ENCODE results near the gene LAMC1.
"Not testable (repeated sequence)": the region's sequence is repeated elsewhere in the genome, so short reads cannot be mapped to it uniquely, and the experiment has no call there.

LAMC1 gene

DNA sequence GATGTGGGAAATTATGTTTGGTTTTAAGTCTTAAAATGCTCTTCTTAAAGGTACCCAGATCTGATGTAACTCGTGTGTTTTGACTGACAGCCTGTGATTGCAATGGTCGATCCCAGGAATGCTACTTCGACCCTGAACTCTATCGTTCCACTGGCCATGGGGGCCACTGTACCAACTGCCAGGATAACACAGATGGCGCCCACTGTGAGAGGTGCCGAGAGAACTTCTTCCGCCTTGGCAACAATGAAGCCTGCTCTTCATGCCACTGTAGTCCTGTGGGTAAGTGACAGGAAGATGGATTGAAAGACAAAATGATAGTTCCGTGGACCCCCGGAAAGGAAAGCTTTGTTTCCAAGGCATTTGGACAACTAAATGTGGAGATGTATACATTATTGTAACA is 91.2 kb downstream of the LAMC1 start:
- no peak for DNase-seq

DNA sequence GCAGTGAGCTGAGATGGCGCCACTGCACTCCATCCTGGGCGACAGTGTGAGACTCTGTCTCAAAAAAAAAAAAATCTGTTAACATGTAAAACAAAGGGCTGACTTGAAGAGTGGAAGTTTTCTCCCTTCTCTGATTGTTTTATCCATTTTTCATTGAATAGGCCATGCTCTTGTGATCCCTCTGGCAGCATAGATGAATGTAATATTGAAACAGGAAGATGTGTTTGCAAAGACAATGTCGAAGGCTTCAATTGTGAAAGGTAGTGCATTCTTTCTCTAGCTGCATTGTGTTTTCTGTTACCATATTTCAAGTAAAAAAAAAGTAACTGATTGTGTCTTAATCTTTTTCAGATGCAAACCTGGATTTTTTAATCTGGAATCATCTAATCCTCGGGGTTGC is 93.2 kb downstream of the LAMC1 start:
- DNase-seq, result no peak

GRCh38 chr1:183121609-183122008 is 98.4 kb downstream of the LAMC1 start:
- DNase-seq, result no peak

DNA sequence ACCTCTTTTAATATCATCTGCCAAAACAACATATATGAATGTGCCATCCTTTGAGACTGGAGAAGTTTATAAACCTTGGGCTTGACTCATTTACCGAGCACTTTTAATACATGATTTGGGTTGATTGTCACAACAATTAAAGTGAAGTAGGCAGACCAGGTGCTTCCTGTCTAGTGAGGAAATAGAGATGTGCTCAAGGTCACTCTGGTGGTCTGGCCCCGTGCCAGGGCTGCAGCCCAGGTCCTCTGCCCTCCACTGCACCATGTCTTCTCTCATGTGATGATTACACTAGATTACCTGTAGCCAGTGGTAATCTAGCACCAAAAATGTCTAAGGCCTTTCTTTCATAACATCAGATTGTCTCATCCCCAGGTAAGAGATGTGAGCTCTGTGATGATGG is 101.0 kb downstream of the LAMC1 start:
- no peak for DNase-seq

GRCh38 chr1:183125279-183125999 is 102.2 kb downstream of the LAMC1 start:
- no peak for DNase-seq

- DNase-seq, result no peak
Measured at GRCh38 chr1:183126000-183126366, 102.8 kb downstream of the LAMC1 start.

GRCh38 chr1:183126528-183126927 is 103.3 kb downstream of the LAMC1 start:
- no peak for DNase-seq

GRCh38 chr1:183129921-183130690 is 106.9 kb downstream of the LAMC1 start:
- DNase-seq, result no peak

DNA sequence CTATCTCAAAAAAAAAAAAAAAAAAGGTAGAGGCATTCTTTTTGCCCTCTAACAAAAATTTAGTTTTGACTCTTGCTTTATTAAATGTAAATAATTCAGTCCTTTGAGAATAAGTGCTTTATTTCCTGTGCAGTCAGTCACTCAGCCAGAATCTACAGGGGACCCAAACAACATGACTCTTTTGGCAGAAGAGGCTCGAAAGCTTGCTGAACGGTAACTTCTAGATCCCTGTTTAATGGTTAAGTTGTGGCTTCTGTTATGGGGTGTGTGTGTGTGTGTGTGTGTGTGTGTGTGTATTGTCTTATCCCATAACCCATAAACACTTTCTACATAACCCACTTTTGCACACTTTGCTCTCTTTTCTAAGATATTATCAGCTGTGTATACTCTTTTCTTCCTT is 107.9 kb downstream of the LAMC1 start:
- DNase-seq, result no peak

- DNase-seq, result no peak
Measured at GRCh38 chr1:183135336-183135735, 112.1 kb downstream of the LAMC1 start.

- DNase-seq, result no peak
Measured at GRCh38 chr1:183137782-183138181, 114.6 kb downstream of the LAMC1 start.

DNA sequence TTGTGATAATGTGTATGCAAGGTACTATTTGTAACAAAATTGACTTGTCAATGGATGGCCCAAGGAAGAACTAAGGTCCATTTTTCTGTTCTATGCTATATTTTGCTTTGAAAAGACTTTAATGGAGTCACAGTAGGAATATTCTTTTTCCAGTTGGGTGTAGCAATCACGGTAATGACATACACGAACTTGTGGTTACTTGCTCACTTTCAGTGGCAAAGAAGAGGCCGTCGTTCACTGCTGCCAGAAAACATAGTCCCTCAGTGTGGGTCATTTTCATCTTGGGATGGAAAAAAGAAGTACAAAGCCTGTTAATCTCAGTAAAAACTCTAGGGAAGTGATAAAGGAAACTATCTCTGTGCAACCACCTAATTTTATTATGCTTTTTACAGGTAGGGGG is 115.1 kb downstream of the LAMC1 start:
- no peak for DNase-seq

GRCh38 chr1:183139281-183139942 is 116.2 kb downstream of the LAMC1 start:
- DNase-seq, result no peak

DNA sequence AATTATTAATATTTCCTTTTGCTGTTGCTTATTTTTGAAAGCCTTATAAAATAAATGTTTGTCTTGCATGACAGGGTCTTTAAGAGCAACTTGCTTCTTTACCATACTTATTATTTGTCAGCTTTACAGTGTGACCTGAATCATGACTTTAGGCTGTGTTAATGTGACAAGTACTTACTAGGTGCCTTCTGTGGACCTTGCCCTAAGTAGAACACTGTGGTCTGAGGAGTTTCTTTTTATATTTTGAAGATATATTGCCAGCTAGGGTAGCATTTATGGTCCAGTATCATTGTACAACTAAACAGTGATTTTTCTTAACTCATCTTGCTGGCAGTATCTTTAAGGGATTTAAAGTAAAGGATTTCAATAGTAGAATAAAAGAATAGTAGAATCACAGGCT is 117.4 kb downstream of the LAMC1 start:
- no peak for DNase-seq

GRCh38 chr1:183142171-183142570 is 119.0 kb downstream of the LAMC1 start:
- DNase-seq, result no peak

DNA sequence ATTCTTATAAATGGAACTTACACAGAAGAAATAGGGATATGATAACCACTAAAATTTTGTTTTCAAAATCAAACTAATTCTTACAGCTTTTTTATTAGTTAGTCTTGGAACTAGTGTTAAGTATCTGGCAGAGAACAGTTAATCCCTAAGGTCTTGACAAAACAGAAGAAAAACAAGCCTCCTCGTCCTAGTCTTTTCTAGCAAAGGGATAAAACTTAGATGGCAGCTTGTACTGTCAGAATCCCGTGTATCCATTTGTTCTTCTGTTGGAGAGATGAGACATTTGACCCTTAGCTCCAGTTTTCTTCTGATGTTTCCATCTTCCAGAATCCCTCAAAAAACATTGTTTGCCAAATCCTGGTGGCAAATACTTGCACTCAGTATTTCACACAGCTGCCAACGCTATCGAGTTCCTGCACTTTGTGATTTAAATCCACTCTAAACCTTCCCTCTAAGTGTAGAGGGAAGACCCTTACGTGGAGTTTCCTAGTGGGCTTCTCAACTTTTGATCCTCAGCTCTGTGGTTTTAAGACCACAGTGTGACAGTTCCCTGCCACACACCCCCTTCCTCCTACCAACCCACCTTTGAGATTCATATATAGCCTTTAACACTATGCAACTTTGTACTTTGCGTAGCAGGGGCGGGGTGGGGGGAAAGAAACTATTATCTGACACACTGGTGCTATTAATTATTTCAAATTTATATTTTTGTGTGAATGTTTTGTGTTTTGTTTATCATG is 120.5 kb downstream of the LAMC1 start:
- no peak for DNase-seq

- no peak for DNase-seq
Measured at GRCh38 chr1:183144752-183145151, 121.5 kb downstream of the LAMC1 start.

- DNase-seq, result no peak
Measured at GRCh38 chr1:183147735-183148134, 124.5 kb downstream of the LAMC1 start.

- peak in 1 of 2 experiments; percentile 34 for DNase-seq
Measured at GRCh38 chr1:183148599-183148998, 125.4 kb downstream of the LAMC1 start.

- DNase-seq, result no peak
Measured at GRCh38 chr1:183149273-183149672, 126.1 kb downstream of the LAMC1 start.

DNA sequence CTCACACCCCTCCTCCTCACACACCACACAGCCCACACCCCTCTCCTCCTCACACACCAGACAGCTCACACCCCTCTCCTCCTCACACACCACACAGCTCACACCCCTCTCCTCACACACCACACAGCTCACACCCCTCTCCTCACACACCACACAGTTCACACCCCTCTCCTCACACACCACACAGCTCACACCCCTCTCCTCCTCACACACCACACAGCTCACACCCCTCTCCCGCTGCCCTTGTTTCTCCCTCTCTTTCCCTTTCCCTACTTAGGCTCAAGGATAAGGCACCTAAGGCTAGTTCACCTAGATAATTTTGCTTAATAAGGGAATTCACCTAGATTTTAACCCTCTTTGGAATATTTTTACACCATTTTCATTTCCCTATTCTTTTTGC is 126.8 kb downstream of the LAMC1 start:
- DNase-seq, result not testable (repeated sequence)

DNA sequence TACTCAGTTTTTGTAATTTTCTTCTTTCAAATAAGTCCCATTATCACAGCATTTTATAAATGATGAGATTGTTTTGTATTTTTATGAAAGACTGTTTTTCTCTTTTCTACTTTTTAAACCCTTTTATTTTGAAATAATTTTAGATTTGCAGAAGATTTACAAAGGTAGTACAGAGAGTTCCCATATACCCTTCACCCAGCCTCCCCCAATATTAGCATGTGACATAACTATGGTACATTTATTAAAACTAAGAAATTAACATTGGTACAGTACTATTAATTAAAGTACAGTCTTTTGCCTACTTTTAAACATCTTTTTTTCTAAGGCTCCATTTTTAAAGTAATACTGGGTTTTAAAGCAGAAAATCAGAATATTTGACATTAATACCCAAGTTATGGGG is 127.2 kb downstream of the LAMC1 start:
- DNase-seq, result no peak

GRCh38 chr1:183152180-183152579 is 129.0 kb downstream of the LAMC1 start:
- DNase-seq, result no peak

All from NCI-H524 (cell line).